Measurements from ENCODE around the gene SELPLG.
A peak's percentile ranks its signal among the peaks of the same experiment; 100 is the strongest.
"Not testable (repeated sequence)": the region's sequence is repeated elsewhere in the genome, so short reads cannot be mapped to it uniquely, and the experiment has no call there.

SELPLG gene, protein sequence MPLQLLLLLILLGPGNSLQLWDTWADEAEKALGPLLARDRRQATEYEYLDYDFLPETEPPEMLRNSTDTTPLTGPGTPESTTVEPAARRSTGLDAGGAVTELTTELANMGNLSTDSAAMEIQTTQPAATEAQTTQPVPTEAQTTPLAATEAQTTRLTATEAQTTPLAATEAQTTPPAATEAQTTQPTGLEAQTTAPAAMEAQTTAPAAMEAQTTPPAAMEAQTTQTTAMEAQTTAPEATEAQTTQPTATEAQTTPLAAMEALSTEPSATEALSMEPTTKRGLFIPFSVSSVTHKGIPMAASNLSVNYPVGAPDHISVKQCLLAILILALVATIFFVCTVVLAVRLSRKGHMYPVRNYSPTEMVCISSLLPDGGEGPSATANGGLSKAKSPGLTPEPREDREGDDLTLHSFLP

DNA sequence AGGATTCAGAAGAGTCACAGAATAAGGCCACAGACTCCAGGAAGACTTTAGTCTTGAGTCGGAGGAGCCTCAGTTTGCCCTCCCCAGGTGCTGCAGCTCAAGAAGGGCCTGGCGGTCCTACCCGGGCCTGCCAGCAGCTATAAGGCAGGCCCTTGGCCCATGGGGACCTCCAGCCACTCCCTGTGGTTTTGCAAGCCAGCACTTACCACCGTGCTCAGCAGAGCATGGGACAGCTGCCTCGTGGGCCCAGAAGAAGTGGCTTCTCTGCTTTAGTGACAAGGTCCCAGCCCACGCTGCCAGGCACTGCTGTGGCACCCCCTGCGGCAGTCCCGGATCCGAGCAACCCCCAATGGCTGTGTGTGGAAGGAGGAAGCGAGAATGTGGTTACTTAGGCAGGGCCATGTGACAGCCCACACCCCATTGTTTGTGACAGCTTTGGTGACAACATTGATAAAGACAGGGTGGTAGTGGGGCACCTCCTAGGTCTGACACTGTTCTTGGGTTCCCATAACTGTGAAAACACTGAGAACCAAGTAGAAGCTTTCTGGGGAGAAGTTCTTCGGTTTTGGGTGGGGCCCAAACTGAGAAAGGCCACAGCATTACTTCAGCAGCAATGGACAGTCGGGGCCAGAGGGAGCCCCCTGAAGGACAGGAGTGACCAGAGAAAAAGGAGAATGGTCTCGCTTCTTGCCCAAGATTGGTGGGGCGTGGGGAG lies at the start of gene SELPLG:
SELPLG (minus strand) TSS at position 361 of the 715 bp plus-strand sequence. CDS start 9,587 bp downstream, outside the sequence.
- no peak for DNase-seq

DNA sequence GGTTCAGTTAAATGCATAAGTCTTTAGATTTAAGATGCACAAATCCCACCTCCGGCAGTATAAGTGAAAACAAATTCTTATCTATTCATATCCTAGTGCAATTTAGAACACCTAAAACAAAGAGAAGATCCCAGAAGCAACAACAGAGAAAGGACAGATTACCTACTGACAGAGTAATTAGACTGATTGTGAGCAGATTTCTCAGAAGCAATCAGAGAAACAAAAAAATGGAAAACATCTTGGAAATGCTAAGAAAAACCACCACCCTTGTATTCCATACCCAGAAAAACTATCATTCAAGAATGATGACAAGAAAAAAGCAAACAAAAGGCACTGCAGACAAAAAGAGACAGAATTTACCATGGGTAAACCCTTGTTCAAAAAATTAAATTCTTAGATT lies 47.6 kb upstream of the SELPLG start:
- no peak for DNase-seq

DNA sequence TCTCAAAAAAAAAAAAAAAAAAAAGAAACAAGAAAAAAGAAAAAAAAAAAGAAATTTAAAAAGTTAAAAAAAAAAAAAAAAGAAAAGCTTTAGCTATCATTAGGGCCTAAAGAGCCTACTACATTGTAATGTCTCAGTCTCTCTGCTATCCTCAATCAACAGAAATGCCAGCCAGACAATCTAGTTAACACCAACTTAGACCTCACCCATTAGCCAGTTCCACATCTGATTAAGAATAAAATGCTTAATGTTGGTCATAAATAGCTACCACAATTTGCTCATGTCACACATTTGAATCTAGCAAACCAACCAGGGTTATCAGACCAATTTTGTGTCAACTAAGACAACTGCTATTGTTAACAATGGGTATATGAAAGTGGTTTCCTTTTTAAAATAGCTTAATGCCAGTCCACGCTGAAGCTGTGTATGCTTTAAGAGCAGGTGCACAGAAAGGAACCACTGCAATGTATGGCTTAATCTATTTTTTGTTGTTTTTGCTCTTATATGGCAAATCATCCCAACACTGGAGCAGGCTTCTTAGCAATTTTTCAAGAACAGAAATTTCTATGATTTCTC lies 45.5 kb upstream of the SELPLG start:
- DNase-seq = no peak

DNA sequence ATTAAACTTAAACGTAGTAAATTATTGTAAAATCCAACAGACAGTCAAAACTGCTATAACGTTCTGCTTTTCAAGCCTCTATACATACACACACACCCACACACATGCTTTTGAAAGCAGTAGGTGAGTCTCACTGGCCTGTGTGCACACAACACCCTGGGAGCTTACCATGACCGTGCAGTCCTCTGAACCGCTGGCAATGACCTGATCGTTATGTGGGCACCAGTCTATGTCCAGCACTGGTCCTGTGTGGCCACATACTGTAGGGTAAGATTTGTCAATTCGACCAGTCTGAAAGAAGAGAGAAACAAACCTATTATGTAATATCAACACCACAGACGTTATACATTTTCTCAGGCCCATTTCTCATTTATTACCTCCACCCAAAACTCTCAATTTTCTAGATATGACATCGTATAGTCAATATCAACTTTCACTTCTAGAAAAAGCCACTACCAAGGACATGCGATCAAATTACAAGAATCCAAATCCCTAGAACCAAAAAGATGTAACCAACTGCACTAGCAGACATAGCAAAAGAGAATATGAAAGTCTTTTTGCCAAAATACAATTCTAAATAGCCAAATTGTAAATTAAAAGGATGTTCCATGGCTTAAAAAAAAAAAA lies 44.5 kb upstream of the SELPLG start:
- DNase-seq = no peak

DNA sequence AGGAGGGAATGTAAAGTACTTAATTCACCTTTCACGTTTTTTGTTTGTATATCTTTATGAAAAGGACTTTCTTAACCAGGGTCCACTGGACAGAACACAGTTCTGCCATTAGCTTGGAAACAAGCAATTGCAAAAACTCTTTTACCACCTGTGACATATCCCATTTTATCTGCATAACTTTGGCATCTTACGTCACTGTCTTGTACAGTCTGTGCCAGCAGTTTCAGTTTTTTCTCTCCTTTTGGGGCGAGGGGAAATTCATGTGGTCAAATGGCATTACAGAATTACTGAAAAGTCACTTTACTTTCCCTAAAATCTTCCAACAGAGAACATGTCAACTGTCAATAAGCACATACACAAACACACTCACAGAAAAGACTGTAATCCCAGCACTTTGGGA lies 43.7 kb upstream of the SELPLG start:
- DNase-seq = no peak

DNA sequence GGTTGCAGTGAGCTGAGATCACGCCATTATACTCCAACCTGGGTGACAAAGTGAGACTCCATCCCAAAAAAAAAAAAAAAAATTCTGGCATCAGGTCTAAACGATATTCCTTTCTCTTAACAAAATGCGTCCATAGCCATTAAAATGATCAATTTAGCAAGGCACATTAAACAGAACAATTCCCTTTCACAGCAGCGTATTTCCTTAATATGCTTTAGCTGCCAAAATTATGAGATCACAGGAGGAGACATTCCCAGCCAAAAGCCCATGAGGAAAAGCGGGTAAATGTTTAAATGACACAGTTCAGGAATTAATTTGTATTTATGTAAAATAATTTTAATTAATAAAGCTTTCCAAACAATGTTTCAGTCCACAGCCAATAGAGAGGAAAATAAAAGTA lies 43.0 kb upstream of the SELPLG start:
- DNase-seq = no peak

DNA sequence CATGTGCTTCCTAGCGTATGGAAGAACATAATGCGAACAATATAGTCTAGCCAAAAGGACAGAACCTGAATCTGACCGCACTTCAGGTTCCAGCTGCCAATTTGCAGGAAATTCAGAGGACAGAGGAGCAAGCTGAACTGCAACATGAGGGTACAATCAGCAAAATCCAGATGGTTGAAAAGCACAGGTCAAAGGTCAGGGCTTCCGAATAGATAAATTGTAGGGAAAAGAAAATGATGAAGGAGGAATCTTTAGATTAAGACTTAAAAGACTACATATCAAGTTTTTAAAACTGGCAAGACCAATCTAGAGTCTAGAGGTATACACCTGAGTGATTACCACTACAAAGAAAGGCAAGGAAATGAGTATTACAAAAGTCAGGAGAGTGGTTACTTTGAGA lies 42.1 kb upstream of the SELPLG start:
- no peak for DNase-seq

DNA sequence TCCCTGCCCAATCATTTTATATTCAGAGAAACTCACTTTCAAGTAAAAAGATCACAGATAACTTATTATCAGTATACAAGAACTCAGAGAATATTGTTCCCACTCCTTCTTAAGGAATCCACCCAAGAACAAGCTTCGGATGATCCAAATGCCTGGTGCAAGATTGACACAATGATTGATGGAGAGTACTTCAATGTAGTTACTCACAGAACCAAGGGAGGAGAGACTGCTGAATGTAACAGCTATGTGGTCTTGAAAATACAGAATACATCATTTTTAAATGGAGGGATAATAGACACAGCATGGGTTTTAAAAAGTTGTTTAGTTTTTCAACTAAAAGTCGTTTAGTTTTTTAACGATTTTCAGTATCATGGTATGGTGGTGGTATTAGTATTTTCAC lies 38.4 kb upstream of the SELPLG start:
- no peak for DNase-seq

DNA sequence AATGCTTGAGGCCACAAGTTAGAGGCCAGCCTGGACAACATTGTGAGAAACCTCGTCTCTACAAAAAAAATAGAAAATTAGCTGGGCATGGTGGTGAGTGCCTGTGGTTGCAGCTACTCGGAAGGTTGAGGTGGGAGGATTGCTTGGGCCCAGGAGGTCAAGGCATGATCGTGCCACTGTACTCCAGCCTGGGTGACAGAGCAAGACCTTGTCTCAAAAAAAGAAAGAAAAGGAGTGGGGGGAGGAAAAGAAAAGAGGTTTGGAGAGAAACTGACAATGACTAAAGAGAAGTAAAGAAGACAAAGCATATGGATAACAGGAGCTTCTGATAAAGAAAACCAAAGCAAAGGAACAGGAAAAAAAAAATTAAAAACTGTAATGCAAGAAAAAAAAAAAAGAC lies 37.4 kb upstream of the SELPLG start:
- DNase-seq = no peak

DNA sequence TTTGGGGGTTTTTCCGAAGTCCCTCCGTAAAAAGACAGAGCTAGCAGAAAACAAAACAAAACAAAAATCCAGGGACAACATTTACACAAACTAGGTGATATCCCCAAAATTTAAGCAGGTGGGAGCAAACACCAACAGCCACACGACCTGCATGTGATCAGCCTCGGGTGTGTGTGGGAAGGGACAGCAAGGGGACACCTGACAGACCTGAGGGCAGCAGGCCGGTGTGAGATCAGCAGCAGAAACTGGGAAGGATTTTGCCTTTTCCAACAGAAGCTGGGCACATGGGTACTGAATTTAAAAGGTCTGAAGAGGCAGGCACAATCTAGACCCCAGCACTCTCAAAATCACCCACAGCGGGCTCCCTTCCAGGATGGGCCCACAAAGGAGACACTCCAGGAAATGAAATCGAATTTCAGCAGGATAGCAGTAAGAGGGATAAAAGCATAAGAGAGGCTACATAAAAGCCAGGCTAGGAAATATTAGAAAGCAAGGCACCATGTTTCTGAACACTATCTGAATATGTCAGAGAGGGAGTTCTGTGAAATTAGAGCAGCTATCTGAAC lies 36.5 kb upstream of the SELPLG start:
- DNase-seq = no peak

DNA sequence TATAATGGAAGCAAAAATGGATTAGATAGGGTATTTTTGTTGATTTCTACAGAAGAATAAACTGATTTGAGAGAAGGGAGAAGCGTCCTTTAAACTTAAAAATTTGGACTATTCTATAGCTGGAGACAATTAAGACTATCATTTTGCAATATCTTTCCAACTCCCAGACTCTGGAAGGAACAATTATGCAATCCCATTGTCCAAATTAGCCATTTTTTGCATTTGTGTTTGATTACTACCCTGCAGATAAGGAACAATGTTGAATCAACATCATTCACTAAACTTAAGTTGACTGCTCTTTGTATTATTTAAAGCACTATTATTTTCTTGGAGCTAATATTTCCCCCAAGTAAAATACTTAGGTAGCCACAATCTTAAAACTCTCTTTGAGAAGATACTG lies 34.8 kb upstream of the SELPLG start:
- DNase-seq = peak; percentile 24

DNA sequence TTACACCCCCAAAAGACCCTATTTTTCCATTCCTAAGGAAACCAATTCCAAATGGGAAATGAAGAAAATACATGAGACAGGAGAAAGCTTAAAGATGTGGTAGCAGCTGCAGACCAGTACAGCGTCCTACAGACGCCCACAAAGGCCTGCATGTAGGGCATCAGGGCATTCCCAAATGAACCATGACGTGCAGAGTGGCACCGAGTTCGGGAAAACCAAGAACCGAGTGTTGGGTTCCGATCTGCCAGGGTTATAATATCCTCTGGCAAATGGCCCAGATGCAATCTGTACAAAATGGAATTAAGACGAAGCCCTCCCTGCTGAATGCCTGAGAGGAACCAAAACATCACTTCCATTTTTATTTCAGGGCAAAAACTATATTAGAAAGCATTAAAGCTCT lies 34.4 kb upstream of the SELPLG start:
- no peak for DNase-seq

DNA sequence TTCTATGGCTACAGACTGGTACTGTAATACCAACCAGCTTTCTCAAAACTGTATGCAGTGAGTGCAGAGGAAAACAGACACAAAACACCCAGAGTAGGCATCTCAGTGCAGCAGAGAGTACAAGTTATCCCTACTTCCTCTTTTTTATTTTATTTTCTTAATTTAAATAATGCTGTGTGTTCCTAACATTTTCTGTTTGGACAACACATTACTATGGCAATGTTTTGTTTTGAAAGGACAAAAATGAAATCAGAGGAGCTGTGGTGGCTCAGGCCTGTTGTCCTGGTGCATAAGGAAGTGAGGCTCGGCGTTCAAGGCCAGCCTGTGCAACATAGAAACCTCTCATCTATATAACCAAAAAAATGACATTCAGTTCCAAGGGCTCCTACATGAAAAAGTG lies 33.7 kb upstream of the SELPLG start:
- DNase-seq = no peak

DNA sequence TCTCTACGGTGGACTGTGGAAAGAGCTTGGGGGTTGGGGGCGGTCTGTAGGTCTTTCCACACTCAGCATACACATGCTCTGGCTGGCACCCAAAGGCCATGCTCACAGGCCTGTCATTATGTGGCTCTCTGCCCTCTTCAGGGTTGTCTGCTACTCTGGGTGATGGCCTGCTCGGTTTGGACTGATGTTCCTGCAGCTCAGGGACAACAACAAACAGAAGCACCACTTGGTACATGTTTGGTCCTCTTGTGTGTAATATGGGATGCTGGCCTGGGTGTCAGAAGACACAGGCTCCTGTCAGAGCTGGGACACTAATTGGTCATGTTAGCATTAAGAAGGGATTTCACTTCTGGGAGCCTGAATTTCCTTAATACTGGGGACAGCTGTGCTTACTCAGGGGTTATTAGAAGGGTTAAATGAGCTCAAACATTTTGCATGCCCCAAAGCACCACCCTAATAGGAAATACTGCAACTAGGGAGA lies 32.7 kb upstream of the SELPLG start:
- DNase-seq = peak; percentile 56

DNA sequence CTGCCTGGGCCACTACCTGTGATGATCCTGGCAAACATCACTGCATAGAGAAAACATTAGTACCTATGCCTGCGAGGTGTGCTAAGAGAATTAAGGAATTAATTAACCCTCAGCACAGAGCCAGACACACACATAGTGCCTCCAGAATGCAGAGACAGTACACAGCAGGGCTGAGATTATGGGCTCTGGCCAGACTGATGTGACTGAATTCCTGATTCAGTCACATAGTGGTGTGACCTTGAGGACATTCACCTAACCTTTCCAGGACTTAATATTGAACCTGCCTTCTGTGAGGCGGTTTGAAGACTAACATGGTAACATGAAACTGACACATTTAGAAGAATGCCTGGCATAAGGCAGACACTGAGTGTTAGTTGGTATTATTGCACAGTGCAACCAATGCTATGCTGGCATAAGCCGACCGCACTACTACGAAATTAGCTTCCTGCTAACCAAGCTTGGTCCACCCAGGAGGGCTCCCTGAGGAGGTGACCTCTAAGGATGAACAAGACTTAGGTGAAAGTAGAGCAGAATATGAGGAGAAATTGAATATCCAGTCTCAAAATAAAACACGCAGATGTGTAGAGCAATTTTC lies 32.0 kb upstream of the SELPLG start:
- DNase-seq = no peak

DNA sequence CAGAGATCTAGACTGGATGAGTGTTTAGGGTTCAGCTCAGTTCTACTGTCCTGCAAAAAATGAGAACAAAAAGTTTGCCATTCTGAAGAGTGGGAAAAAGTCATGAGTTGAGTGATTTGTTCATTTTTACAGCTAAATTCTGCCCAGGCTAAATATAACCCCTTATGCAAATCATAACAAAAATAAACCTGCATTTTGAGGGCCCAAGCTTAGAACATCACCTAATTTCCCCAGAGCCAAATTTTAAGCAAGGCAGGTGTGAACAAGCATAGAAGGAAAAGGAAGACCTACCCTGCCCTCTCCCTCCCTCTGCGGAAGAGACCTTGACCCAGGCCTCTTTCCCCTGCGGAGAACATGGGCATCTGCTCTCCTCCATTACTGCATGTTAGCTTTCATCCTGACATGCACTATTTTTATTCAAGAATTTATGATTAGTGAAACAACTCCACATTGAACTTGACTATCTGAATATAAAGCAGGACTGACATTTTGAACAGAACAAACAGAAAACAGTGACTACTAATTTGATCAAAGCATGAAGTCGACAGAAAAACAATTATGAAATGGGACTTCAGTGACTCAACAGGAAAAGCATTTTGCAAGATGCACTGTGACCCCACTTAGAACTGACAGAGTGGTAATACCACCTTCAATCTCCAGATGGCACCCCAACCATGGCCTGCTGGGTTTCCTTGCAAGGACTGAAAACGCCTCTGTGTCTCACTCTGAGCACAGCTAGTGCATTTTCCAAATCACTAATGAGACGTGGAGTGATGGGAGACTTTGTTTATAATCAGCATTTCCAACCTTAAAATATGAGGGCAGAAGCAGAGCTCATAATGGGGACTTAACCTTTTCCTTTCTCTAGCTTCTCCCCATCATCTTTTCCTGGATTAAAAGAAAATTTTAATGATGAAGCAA lies 30.9 kb upstream of the SELPLG start:
- DNase-seq = peak; percentile 90

DNA sequence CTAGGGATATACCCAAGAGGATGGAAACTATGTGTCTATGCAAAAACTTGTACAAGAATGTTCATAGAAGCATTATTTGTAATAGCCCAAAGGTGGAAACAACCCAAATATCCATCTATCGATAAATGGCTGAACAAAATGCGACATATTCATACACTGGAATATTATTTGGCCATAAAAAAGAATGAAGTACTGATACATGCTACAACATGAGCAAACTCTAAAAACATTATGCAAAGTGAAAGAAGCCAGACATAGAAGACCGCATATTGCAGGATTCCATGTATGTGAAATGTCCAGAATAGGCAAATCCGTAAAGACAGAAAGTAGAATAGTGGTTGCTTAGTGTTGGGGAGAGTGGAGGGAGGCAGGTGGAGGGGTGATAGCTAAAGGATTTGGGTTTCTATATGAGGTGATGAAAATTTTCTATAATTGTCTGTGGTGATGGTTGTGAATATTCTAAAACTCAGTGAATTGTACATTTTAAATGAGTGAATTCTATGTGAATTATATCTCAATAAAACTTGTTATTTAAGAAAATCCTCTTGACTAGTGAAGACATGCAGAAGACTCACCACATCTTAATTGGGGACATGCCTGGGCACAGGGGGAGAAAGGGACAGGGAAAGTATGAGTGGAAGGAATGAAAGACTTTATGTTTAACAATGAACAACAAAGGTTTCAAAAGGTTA lies 29.8 kb upstream of the SELPLG start:
- DNase-seq = no peak

DNA sequence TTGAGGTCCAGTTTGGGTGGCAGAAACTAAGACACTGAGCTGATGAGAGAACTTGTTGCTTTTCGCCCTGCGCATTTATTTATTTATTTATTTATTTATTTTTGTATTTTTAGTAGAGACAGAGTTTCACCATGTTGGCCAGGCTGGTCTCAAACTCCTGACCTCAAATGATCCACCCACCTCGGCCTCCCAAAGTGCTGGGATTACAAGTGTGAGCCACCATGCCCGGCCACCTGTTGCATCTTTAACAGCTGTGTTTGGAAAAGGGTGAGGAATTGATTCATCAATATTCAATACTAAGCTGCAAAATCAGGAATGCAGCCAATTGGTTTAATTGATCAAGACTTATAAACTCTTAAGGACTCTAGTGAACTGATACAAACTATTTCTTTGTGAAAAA lies 24.4 kb upstream of the SELPLG start:
- DNase-seq = not testable (repeated sequence)

DNA sequence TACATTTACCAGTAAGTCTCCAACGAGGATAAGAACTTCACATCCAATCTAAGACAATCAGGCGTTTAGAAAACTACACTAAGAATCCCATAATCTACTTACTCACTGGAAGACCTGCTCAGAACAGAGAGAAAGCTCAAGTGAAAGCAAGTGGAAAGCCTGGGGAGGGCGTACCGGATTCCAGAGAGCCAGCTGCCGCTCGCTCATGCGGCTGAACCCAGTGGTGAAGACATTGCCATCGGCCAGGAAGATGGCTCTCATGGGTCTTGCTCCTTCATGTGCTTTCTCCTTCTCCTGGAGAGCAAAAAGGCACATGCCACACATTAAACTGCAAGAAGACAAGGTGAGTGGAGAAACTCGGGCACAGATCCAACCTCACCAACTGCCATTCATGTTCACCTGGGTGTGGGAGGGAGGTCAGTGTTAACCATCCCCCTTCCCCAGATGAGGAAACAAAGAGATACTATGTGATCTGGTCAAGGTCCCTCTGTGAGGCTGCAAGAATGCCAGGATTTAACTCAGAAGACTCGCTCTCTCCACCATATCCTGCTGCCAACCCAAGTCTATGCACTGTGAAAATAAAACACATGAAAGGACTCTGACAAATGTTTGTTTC lies 23.5 kb upstream of the SELPLG start:
- no peak for DNase-seq

DNA sequence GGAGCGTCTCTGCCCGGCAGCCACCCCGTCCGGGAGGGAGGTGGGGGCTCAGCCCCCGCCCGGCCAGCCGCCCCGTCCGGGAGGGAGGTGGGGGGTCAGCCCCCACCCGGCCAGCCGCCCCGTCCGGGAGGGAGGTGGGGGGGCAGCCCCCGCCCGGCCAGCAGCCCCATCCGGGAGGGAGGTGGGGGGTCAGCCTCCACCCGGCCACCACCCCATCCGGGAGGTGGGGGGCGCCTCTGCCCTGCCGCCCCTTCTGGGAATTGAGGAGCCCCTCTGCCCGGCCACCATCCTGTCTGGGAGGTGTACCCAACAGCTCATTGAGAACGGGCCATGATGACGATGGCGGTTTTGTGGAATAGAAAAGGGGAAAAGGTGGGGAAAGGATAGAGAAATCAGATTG lies 22.6 kb upstream of the SELPLG start:
- DNase-seq = not testable (repeated sequence)

DNA sequence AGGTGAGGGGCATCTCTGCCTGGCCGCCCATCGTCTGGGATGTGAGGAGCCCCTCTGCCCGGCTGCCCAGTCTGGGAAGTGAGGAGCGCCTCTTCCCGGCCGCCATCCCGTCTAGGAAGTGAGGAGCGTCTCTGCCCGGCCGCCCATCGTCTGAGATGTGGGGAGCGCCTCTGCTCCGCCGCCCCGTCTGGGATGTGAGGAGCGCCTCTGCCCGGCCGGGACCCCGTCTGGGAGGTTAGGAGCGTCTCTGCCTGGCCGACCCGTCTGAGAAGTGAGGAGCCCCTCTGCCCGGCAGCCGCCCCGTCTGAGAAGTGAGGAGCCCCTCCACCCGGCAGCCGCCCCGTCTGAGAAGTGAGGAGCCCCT lies 22.1 kb upstream of the SELPLG start:
- not testable (repeated sequence) for DNase-seq
